SK-N-SH (cell line): ENCODE results near the gene MVD. TPM values are rescaled to one million over a fixed set of nuclear protein-coding genes. Genes with fewer than 3 reads are reported as not detected.

Experiments
- CTCF ChIA-PET: fragments of 300-600, 350-600 bp; formaldehyde crosslinking; extraction: SDS; loops from one replicate; lab custom pipeline; 2021; lab: Yijun Ruan, JAX
- POLR2A ChIA-PET: fragments of 350-600 bp; sonication (Branson Sonifier 250); formaldehyde crosslinking; extraction: SDS; loops from one replicate; lab custom pipeline; 2020; ENCODE audit warnings: antibody characterized with exemption, inconsistent platforms; lab: Yijun Ruan, JAX
- DNase-seq: peaks from one replicate; pipeline ENCODE4 v3.0.0; 2012
- H2AFZ ChIP-seq: fragments of 200-600 bp; sonication (generic); 2 replicates; pipeline ENCODE4 v1.8.1; 2016; ENCODE audit warnings: antibody characterized with exemption, mild to moderate bottlenecking, low read depth
- H3F3A ChIP-seq: fragments of 200-600 bp; sonication (generic); replicated peaks from 2 replicates; pipeline ENCODE3; 2016; ENCODE audit warnings: antibody characterized with exemption, mild to moderate bottlenecking; ENCODE audit not compliant: insufficient read depth
- H3K27ac ChIP-seq, 2 experiments: fragments of 200-500 bp in 1 of 2; fragments of 200-600 bp in 1 of 2; sonication (Bioruptor generic) in 1 of 2; sonication (generic), shearing (Covaris generic) in 1 of 2; 2 replicates each; pipeline versions ENCODE4 v1.5.1 to v1.6.1; 2014 to 2016; ENCODE audit warnings: low read depth in 2 of 2, inconsistent platforms in 1 of 2, low read length in 1 of 2, mild to moderate bottlenecking in 1 of 2, mixed read lengths in 1 of 2
- H3K27me3 ChIP-seq: fragments of 200-600 bp; sonication (generic), shearing (Covaris generic); 2 replicates; pipeline ENCODE4 v1.6.1; 2016; ENCODE audit warnings: mixed run types; ENCODE audit not compliant: insufficient read depth
- H3K36me3 ChIP-seq, 2 experiments: fragments of 200-500 bp in 1 of 2; fragments of 200-600 bp in 1 of 2; sonication (Bioruptor generic) in 1 of 2; sonication (generic) in 1 of 2; replicated peaks in 1 of 2; 2 replicates each; pipeline versions ENCODE3 to v1.5.1; 2014 to 2016; ENCODE audit warnings: low read length in 1 of 2, mild to moderate bottlenecking in 1 of 2; ENCODE audit not compliant: insufficient read depth in 2 of 2, control insufficient read depth in 1 of 2
- H3K4me1 ChIP-seq, 2 experiments: fragments of 200-500 bp in 1 of 2; fragments of 200-600 bp in 1 of 2; sonication (Bioruptor generic) in 1 of 2; sonication (generic), shearing (Covaris generic) in 1 of 2; 2 replicates each; pipeline versions ENCODE4 v1.5.1 to v1.6.1; 2014 to 2016; ENCODE audit warnings: low read depth in 1 of 2, low read length in 1 of 2, mixed run types in 1 of 2; ENCODE audit not compliant: insufficient read depth in 2 of 2, control insufficient read depth in 1 of 2
- H3K4me2 ChIP-seq: fragments of 200-600 bp; sonication (generic), shearing (Covaris generic); 2 replicates; pipeline ENCODE4 v1.6.1; 2017; ENCODE audit warnings: mixed run types
- H3K4me3 ChIP-seq, 2 experiments: fragments of 200-500 bp in 1 of 2; fragments of 200-600 bp in 1 of 2; sonication (Bioruptor generic) in 1 of 2; sonication (generic), shearing (Covaris generic) in 1 of 2; 2 replicates each; pipeline versions ENCODE4 v1.5.1 to v1.8.1; 2014 to 2016; ENCODE audit warnings: low read depth in 2 of 2, inconsistent platforms in 1 of 2, low read length in 1 of 2, mild to moderate bottlenecking in 1 of 2, mixed read lengths in 1 of 2, moderate library complexity in 1 of 2
- H3K79me2 ChIP-seq: fragments of 200-600 bp; sonication (generic); 2 replicates; pipeline ENCODE4 v1.8.1; 2017; ENCODE audit warnings: mild to moderate bottlenecking; ENCODE audit not compliant: insufficient read depth
- H3K9ac ChIP-seq: fragments of 200-600 bp; sonication (generic); 2 replicates; pipeline ENCODE4 v1.6.1; 2017; ENCODE audit warnings: mixed run types
- H3K9me2 ChIP-seq: fragments of 200-600 bp; sonication (generic); 2 replicates; pipeline ENCODE4 v1.6.1; 2017; ENCODE audit warnings: mixed run types
- H3K9me3 ChIP-seq: fragments of 200-600 bp; sonication (generic); 2 replicates; pipeline ENCODE4 v1.6.1; 2017; ENCODE audit warnings: mixed run types, mild to moderate bottlenecking, moderate library complexity
- H4K20me1 ChIP-seq: fragments of 200-600 bp; sonication (generic); 2 replicates; pipeline ENCODE4 v1.6.1; 2017; ENCODE audit warnings: mild to moderate bottlenecking, mixed run types; ENCODE audit not compliant: insufficient read depth
- CHD2 ChIP-seq: fragments of 150-350 bp; IDR thresholded peaks from 2 replicates; pipeline ENCODE4 v1.6.1; 2018; ENCODE audit warnings: low read length; ENCODE audit not compliant: partially characterized antibody
- ELF1 ChIP-seq: IDR thresholded peaks from 2 replicates; pipeline ENCODE4 v1.4.0; 2012
- EZH2phosphoT487 ChIP-seq: fragments of 200-600 bp; sonication (generic); IDR thresholded peaks from 2 replicates; pipeline ENCODE4 v1.6.1; 2017; ENCODE audit warnings: low read depth, mixed run types, mild to moderate bottlenecking, antibody characterized with exemption, moderate library complexity, borderline replicate concordance
- GATA2 ChIP-seq: sonication (generic); formaldehyde crosslinking; IDR thresholded peaks from 2 replicates; pipeline ENCODE4 v1.5.0; 2020; ENCODE audit warnings: mild to moderate bottlenecking, missing genetic modification reagents
- IRF3 ChIP-seq: fragments of 150-350 bp; IDR thresholded peaks from 2 replicates; pipeline ENCODE4 v1.6.1; 2016; ENCODE audit warnings: mild to moderate bottlenecking, low read depth, low read length
- NFIC ChIP-seq: IDR thresholded peaks from 2 replicates; pipeline ENCODE4 v1.4.0; 2012; ENCODE audit warnings: borderline replicate concordance
- RAD21 ChIP-seq: IDR thresholded peaks from 2 replicates; pipeline ENCODE4 v1.6.1; 2012; ENCODE audit warnings: mild to moderate bottlenecking, low read length
- REST ChIP-seq: IDR thresholded peaks from 2 replicates; pipeline ENCODE4 v1.6.1; 2012; ENCODE audit warnings: mild to moderate bottlenecking, low read depth, low read length, moderate library complexity
- RFX5 ChIP-seq: IDR thresholded peaks from 2 replicates; pipeline ENCODE4 v1.6.1; 2012; ENCODE audit warnings: mild to moderate bottlenecking, improper control_type of control experiment, low read length
- SIN3A ChIP-seq: IDR thresholded peaks from 2 replicates; pipeline ENCODE4 v1.6.1; 2012; ENCODE audit warnings: low read depth, mild to moderate bottlenecking, low read length, moderate library complexity, borderline replicate concordance
- TAF1 ChIP-seq: IDR thresholded peaks from 2 replicates; pipeline ENCODE4 v1.6.1; 2012; ENCODE audit warnings: low read depth, mild to moderate bottlenecking, low read length, moderate library complexity, borderline replicate concordance
- USF2 ChIP-seq: fragments of 150-350 bp; IDR thresholded peaks from 2 replicates; pipeline ENCODE4 v1.6.1; 2017; ENCODE audit warnings: antibody characterized with exemption, low read length, low read depth, borderline replicate concordance
- YY1 ChIP-seq: IDR thresholded peaks from 2 replicates; pipeline ENCODE4 v1.4.0; 2012; ENCODE audit warnings: low read depth, mild to moderate bottlenecking
- WGBS: methylation state at CpG from one replicate; pipeline ENCODE4 v1.1.6; 2017; ENCODE audit warnings: low lambda C conversion rate; 5-methylcytosine and 5-hydroxymethylcytosine counted together
- polyA plus RNA-seq, 3 experiments: library from polyadenylated mRNA; depleted of rRNA; stranded (reverse); fragments of >200 nt; gene quantifications; 2 replicates each; pipeline ENCODE4 v1.2.3, GENCODE V29; 2012

Gene MVD
- polyA plus RNA-seq, 1 of the 3 experiments (the other 2 are of a cell fraction): 15.7 TPM

- no peaks in the 10 kb centered on the region for H3K27me3 ChIP-seq
- H3F3A ChIP-seq: no peaks in the 10 kb centered on the region
- TF ChIP-seq GATA2 (CRISPR knock-in tag): no peak
- no peak for TF ChIP-seq IRF3
- TF ChIP-seq EZH2phosphoT487: no peak
- no peak for TF ChIP-seq USF2
- TF ChIP-seq NFIC: no peak
- no peak for TF ChIP-seq REST
- no peak for TF ChIP-seq SIN3A
- no peak for TF ChIP-seq RAD21
- no peak for TF ChIP-seq TAF1
- TF ChIP-seq ELF1: no peak
- TF ChIP-seq RFX5: no peak
- no peak for TF ChIP-seq YY1
- no peak for TF ChIP-seq CHD2
- TF ChIP-seq, all 33 proteins: peak for 0
- Histone ChIP-seq H3K4me3 (no peak overlapping the region), H3K4me1 (peaks cover 4 to 9% of the 10 kb centered on the region in 2 experiments; a peak in 2 of 4 replicates), H3K36me3 (no peaks in the 10 kb centered on the region), H3K4me2 (no peak overlapping the region), H3K9ac (no peak overlapping the region), H2AFZ (no peak overlapping the region), H3K79me2 (no peaks in the 10 kb centered on the region), H3K27ac (no peak overlapping the region), H3K9me3 (no peaks in the 10 kb centered on the region), H4K20me1 (no peaks in the 10 kb centered on the region), H3K9me2 (no peaks in the 10 kb centered on the region)
- 90% methylated on average over 8 of the region's 28 CpGs for WGBS
- ChIA-PET CTCF (no interaction called here), POLR2A (no interaction called here)
- DNase-seq: no peak
Measured at GRCh38 chr16:88646345-88647034, 16.4 kb downstream of the MVD start.
